DOHH2 (cell line): ENCODE data around the gene BOK.

Source experiments
- H3F3A ChIP-seq: fragments of 200-600 bp; sonication (generic), shearing (Covaris generic); 2 replicates; pipeline ENCODE4 v1.6.0; 2016; ENCODE audit warnings: antibody characterized with exemption, mild to moderate bottlenecking; ENCODE audit not compliant: control insufficient read depth, insufficient read depth
- H3K27ac ChIP-seq: fragments of 200-600 bp; sonication (generic); 2 replicates; pipeline ENCODE4 v1.5.1; 2014; ENCODE audit warnings: low read depth, mild to moderate bottlenecking, low read length, moderate library complexity
- H3K27me3 ChIP-seq: fragments of 200-600 bp; sonication (generic); 2 replicates; pipeline ENCODE4 v1.6.1; 2014; ENCODE audit warnings: mild to moderate bottlenecking, low read length, mixed read lengths; ENCODE audit not compliant: control insufficient read depth
- H3K36me3 ChIP-seq: fragments of 200-600 bp; sonication (generic); 2 replicates; pipeline ENCODE4 v1.6.1; 2014; ENCODE audit warnings: mild to moderate bottlenecking, low read length, moderate library complexity, mixed read lengths; ENCODE audit not compliant: control insufficient read depth
- H3K4me1 ChIP-seq: fragments of 200-600 bp; sonication (generic); 2 replicates; pipeline ENCODE4 v1.6.1; 2014; ENCODE audit warnings: mild to moderate bottlenecking, low read length, mixed read lengths; ENCODE audit not compliant: control insufficient read depth
- H3K4me2 ChIP-seq: fragments of 200-600 bp; sonication (generic); 2 replicates; pipeline ENCODE4 v1.6.0; 2014; ENCODE audit warnings: mild to moderate bottlenecking, low read length, moderate library complexity
- H3K4me3 ChIP-seq: fragments of 200-600 bp; sonication (generic); 2 replicates; pipeline ENCODE4 v1.5.1; 2014; ENCODE audit warnings: mild to moderate bottlenecking, low read length, mixed read lengths
- H3K79me2 ChIP-seq: fragments of 200-600 bp; sonication (generic); 2 replicates; pipeline ENCODE4 v1.6.1; 2014; ENCODE audit warnings: mild to moderate bottlenecking, low read length, mixed read lengths; ENCODE audit not compliant: control insufficient read depth
- H3K9me2 ChIP-seq: fragments of 200-600 bp; sonication (generic); replicated peaks from 2 replicates; pipeline ENCODE4 v1.6.1; 2014; ENCODE audit warnings: mild to moderate bottlenecking, low read length, mixed read lengths; ENCODE audit not compliant: control insufficient read depth
- H3K9me3 ChIP-seq: fragments of 200-600 bp; sonication (generic); 2 replicates; pipeline ENCODE4 v1.6.1; 2014; ENCODE audit warnings: antibody characterized with exemption, low read length, mixed read lengths; ENCODE audit not compliant: control insufficient read depth, insufficient read depth
- H4K20me1 ChIP-seq: fragments of 200-600 bp; sonication (generic); 2 replicates; pipeline ENCODE4 v1.6.0; 2014; ENCODE audit warnings: low read depth, mild to moderate bottlenecking, antibody characterized with exemption, low read length, moderate library complexity; ENCODE audit not compliant: control insufficient read depth, insufficient read depth
- CTCF ChIP-seq: fragments of 200-600 bp; sonication (generic); IDR thresholded peaks from one replicate; pipeline ENCODE4 v1.5.1; 2014; ENCODE audit warnings: antibody characterized with exemption, mild to moderate bottlenecking, low read depth, low read length; ENCODE audit not compliant: poor library complexity, severe bottlenecking
- EZH2phosphoT487 ChIP-seq: fragments of 200-600 bp; sonication (generic); IDR thresholded peaks from 2 replicates; pipeline ENCODE4 v1.6.1; 2017; ENCODE audit warnings: borderline replicate concordance, mild to moderate bottlenecking, antibody characterized with exemption, low read length, moderate library complexity, mixed read lengths

The BOK gene

GRCh38 chr2:241545106-241545505 lies 13.4 kb upstream of the BOK start:
- no peaks in the 10 kb centered on the region for H3K79me2 ChIP-seq
- H3F3A ChIP-seq, result no peaks in the 10 kb centered on the region
- H3K4me2 ChIP-seq, result no peak overlapping the region
- no peaks in the 10 kb centered on the region for H3K9me3 ChIP-seq
- TF ChIP-seq EZH2phosphoT487, result no peak
- no peak for TF ChIP-seq CTCF
- H3K4me1 ChIP-seq, result no peaks in the 10 kb centered on the region
- H3K36me3 ChIP-seq, result no peaks in the 10 kb centered on the region
- peaks cover 18% of the 10 kb centered on the region for H3K27me3 ChIP-seq
- H3K27ac ChIP-seq, result no peak overlapping the region
- H4K20me1 ChIP-seq, result no peaks in the 10 kb centered on the region
- H3K4me3 ChIP-seq, result no peak overlapping the region
- H3K9me2 ChIP-seq, result no peaks in the 10 kb centered on the region

- Histone ChIP-seq H3K4me1 (no peaks in the 10 kb centered on the region), H3K9me3 (no peaks in the 10 kb centered on the region), H3K27me3 (peaks cover 18% of the 10 kb centered on the region), H3K36me3 (no peaks in the 10 kb centered on the region), H3K4me2 (no peak overlapping the region), H3F3A (no peaks in the 10 kb centered on the region), H3K27ac (no peak overlapping the region), H4K20me1 (no peaks in the 10 kb centered on the region), H3K79me2 (no peaks in the 10 kb centered on the region), H3K9me2 (no peaks in the 10 kb centered on the region), H3K4me3 (no peak overlapping the region)
- TF ChIP-seq CTCF (no peak), EZH2phosphoT487 (no peak)
Measured at GRCh38 chr2:241545523-241546473, 12.7 kb upstream of the BOK start.

GRCh38 chr2:241546771-241547498 lies 11.6 kb upstream of the BOK start:
- no peak for TF ChIP-seq EZH2phosphoT487
- TF ChIP-seq CTCF, result no peak
- no peak overlapping the region for H3K4me3 ChIP-seq

More at GRCh38 chr2:241546771-241547498, 11.6 kb upstream of the BOK start:
- no peak overlapping the region for H3K27ac ChIP-seq
- H4K20me1 ChIP-seq, result no peaks in the 10 kb centered on the region
- H3K36me3 ChIP-seq, result no peaks in the 10 kb centered on the region
- no peaks in the 10 kb centered on the region for H3K9me3 ChIP-seq
- H3K9me2 ChIP-seq, result no peaks in the 10 kb centered on the region
- H3K27me3 ChIP-seq, result peaks cover 18% of the 10 kb centered on the region
- H3F3A ChIP-seq, result no peaks in the 10 kb centered on the region
- no peaks in the 10 kb centered on the region for H3K4me1 ChIP-seq
- no peak overlapping the region for H3K4me2 ChIP-seq
- H3K79me2 ChIP-seq, result no peaks in the 10 kb centered on the region
